Neural cell (in vitro differentiated cells): Measurements from ENCODE around the gene SPDYE4.

Source experiments
- CTCF ChIP-seq: fragments of 450-650 bp; IDR thresholded peaks from 2 replicates; pipeline ENCODE4 v1.5.1; 2014; ENCODE audit warnings: antibody characterized with exemption, mild to moderate bottlenecking, moderate library complexity; ENCODE audit not compliant: poor library complexity, severe bottlenecking
- EP300 ChIP-seq: fragments of 450-650 bp; conservative IDR thresholded peaks from 2 replicates; pipeline ENCODE4 v1.6.1; 2014; ENCODE audit warnings: antibody characterized with exemption, mild to moderate bottlenecking, moderate library complexity; ENCODE audit not compliant: poor library complexity, severe bottlenecking
- REST ChIP-seq: IDR thresholded peaks from 2 replicates; pipeline ENCODE4 v1.6.1; 2012; ENCODE audit warnings: borderline replicate concordance
- TAF1 ChIP-seq: IDR thresholded peaks from 2 replicates; pipeline ENCODE4 v1.6.1; 2012; ENCODE audit warnings: low read depth

- no peak for TF ChIP-seq CTCF
- TF ChIP-seq TAF1: no peak
- TF ChIP-seq EP300: no peak
- no peak for TF ChIP-seq REST
These were observed 30.0 kb downstream of the SPDYE4 start for GRCh38 chr17:8728251-8728938.
